HCT116 (cell line): ENCODE data around the gene SMYD4. TPM values are rescaled to one million over a fixed set of nuclear protein-coding genes. Genes with fewer than 3 reads are reported as not detected.

Source experiments
- ATAC-seq: fragments of 200-7000 bp; cut with Tn5 transposase; 2 replicates; pipeline ENCODE4 v1.9.1; 2020; ENCODE audit warnings: mild to moderate bottlenecking, moderate library complexity
- BruUV-seq: library from RNA; stranded (reverse); fragments of 400-500 nt; replicated peaks from 2 replicates; lab custom pipeline; 2021; lab: Mats Ljungman, UMichigan
- CTCF ChIA-PET: fragments of 300-600 bp; sonication (Branson Sonifier 250); formaldehyde crosslinking; loops from one replicate; lab custom pipeline; 2021; ENCODE audit warnings: antibody characterized with exemption; lab: Charles Lee
- POLR2A ChIA-PET: fragments of 300-600, 350-600 bp; sonication (Branson Sonifier 250); formaldehyde crosslinking; loops from one replicate; lab custom pipeline; 2021; ENCODE audit warnings: antibody characterized with exemption; lab: Charles Lee
- RAD21 ChIA-PET, 2 experiments: fragments of 300-600 bp; sonication (Branson Sonifier 250); formaldehyde crosslinking; loops; one replicate each; lab custom pipeline; 2023; ENCODE audit warnings: low total read pairs in 2 of 2; ENCODE audit not compliant: uncharacterized antibody in 2 of 2, unreplicated experiment in 2 of 2, low non-redundant PET in 1 of 2; lab: Charles Lee
- DNase-seq: peaks from one replicate; pipeline ENCODE4 v3.0.0-alpha.2; 2010; ENCODE audit warnings: low read depth, low spot score
- H2AFZ ChIP-seq: fragments of 200-600 bp; shearing (Covaris generic), sonication (generic); 2 replicates; pipeline ENCODE4 v1.6.1; 2017; ENCODE audit warnings: low read depth, mixed run types, mixed read lengths, antibody characterized with exemption, low read length; ENCODE audit not compliant: poor library complexity, severe bottlenecking
- H3K27ac ChIP-seq: 2 replicates; pipeline ENCODE4 v1.5.1; 2012; ENCODE audit warnings: low read depth, low read length
- H3K27me3 ChIP-seq: fragments of 200-600 bp; sonication (generic); 2 replicates; pipeline ENCODE4 v1.6.1; 2016; ENCODE audit warnings: mixed run types, low read length, mixed read lengths; ENCODE audit not compliant: insufficient read depth
- H3K36me3 ChIP-seq, 2 experiments: fragments of 200-500 bp in 1 of 2; fragments of 200-600 bp in 1 of 2; sonication (Bioruptor generic) in 1 of 2; sonication (generic) in 1 of 2; 2 replicates each; pipeline versions ENCODE4 v1.5.1 to v1.6.1; 2014 to 2016; ENCODE audit warnings: low read length in 2 of 2, inconsistent platforms in 1 of 2, mixed read lengths in 1 of 2, mixed run types in 1 of 2; ENCODE audit not compliant: insufficient read depth in 2 of 2, control insufficient read depth in 1 of 2
- H3K4me1 ChIP-seq, 2 experiments: fragments of 200-600 bp in 1 of 2; sonication (generic) in 1 of 2; 2 replicates each; pipeline versions ENCODE4 v1.5.1 to v1.6.1; 2012 to 2017; ENCODE audit warnings: low read length in 2 of 2, inconsistent platforms in 1 of 2, mild to moderate bottlenecking in 1 of 2, mixed read lengths in 1 of 2, mixed run types in 1 of 2, moderate library complexity in 1 of 2; ENCODE audit not compliant: insufficient read depth in 2 of 2, control insufficient read depth in 1 of 2
- H3K4me2 ChIP-seq: fragments of 200-600 bp; sonication (generic); 2 replicates; pipeline ENCODE4 v1.6.1; 2017; ENCODE audit warnings: mixed run types, low read length, mixed read lengths
- H3K4me3 ChIP-seq, 2 experiments: fragments of 200-600 bp in 1 of 2; sonication (generic) in 1 of 2; replicated peaks in 1 of 2; 2 replicates each; pipeline ENCODE4 v1.5.1; 2011 to 2016; ENCODE audit warnings: low read length in 2 of 2, control low read depth in 1 of 2, low read depth in 1 of 2, mild to moderate bottlenecking in 1 of 2, mixed read lengths in 1 of 2, mixed run types in 1 of 2
- H3K79me2 ChIP-seq: fragments of 200-600 bp; sonication (generic); 2 replicates; pipeline ENCODE4 v1.6.1; 2017; ENCODE audit warnings: mild to moderate bottlenecking, mixed run types, low read length, moderate library complexity, mixed read lengths; ENCODE audit not compliant: insufficient read depth
- H3K9ac ChIP-seq: fragments of 200-600 bp; sonication (generic); 2 replicates; pipeline ENCODE4 v1.6.1; 2016; ENCODE audit warnings: low read length, mixed read lengths
- H3K9me2 ChIP-seq: fragments of 200-600 bp; sonication (generic), shearing (Covaris generic); 2 replicates; pipeline ENCODE4 v1.6.1; 2017; ENCODE audit warnings: mixed run types, mild to moderate bottlenecking, moderate library complexity; ENCODE audit not compliant: insufficient read depth
- H3K9me3 ChIP-seq, 2 experiments: fragments of 200-500 bp in 1 of 2; fragments of 200-600 bp in 1 of 2; sonication (Bioruptor generic) in 1 of 2; sonication (generic) in 1 of 2; 2 replicates each; pipeline ENCODE4 v1.6.1; 2014 to 2017; ENCODE audit warnings: low read length in 2 of 2, mixed read lengths in 2 of 2, inconsistent platforms in 1 of 2, low read depth in 1 of 2, mild to moderate bottlenecking in 1 of 2, mixed run types in 1 of 2, moderate library complexity in 1 of 2; ENCODE audit not compliant: control insufficient read depth in 1 of 2, insufficient read depth in 1 of 2
- H4K20me1 ChIP-seq: fragments of 200-600 bp; sonication (generic), shearing (Covaris generic); 2 replicates; pipeline ENCODE4 v1.6.1; 2017; ENCODE audit warnings: mixed run types, mild to moderate bottlenecking, moderate library complexity; ENCODE audit not compliant: insufficient read depth
- ATF3 ChIP-seq: IDR thresholded peaks from 2 replicates; pipeline ENCODE4 v1.6.1; 2012
- CBX3 ChIP-seq: IDR thresholded peaks from 2 replicates; pipeline ENCODE4 v1.6.1; 2012; ENCODE audit warnings: low read depth
- CEBPB ChIP-seq: IDR thresholded peaks from 2 replicates; pipeline ENCODE4 v1.6.1; 2012; ENCODE audit warnings: low read depth
- CTCF ChIP-seq, 3 experiments: fragments of 200-600 bp in 1 of 3; sonication (generic) in 1 of 3; IDR thresholded peaks in 2 of 3; conservative IDR thresholded peaks in 1 of 3; 2 replicates each; pipeline ENCODE4 v1.5.1; 2012 to 2017; ENCODE audit warnings: low read depth in 2 of 3, low read length in 2 of 3, antibody characterized with exemption in 1 of 3, borderline replicate concordance in 1 of 3, control low read depth in 1 of 3, mild to moderate bottlenecking in 1 of 3, mixed read lengths in 1 of 3, mixed run types in 1 of 3, moderate library complexity in 1 of 3; ENCODE audit not compliant: insufficient read depth in 1 of 3
- ELF1 ChIP-seq: IDR thresholded peaks from 2 replicates; pipeline ENCODE4 v1.6.1; 2012; ENCODE audit warnings: low read depth, borderline replicate concordance
- EZH2 ChIP-seq: fragments of 200-600 bp; sonication (generic); IDR thresholded peaks from 2 replicates; pipeline ENCODE4 v1.6.1; 2017; ENCODE audit warnings: antibody characterized with exemption, mixed run types
- EZH2phosphoT487 ChIP-seq: fragments of 200-600 bp; IDR thresholded peaks from 2 replicates; pipeline ENCODE4 v1.6.1; 2018; ENCODE audit warnings: antibody characterized with exemption, borderline replicate concordance
- FOSL1 ChIP-seq: IDR thresholded peaks from 2 replicates; pipeline ENCODE4 v1.6.1; 2012; ENCODE audit warnings: low read depth
- JUND ChIP-seq: IDR thresholded peaks from 2 replicates; pipeline ENCODE4 v1.6.1; 2012
- MAX ChIP-seq: IDR thresholded peaks from 2 replicates; pipeline ENCODE4 v1.6.1; 2012
- POLR2A ChIP-seq: IDR thresholded peaks from 2 replicates; pipeline ENCODE4 v1.7.0; 2011; ENCODE audit warnings: borderline replicate concordance; ENCODE audit not compliant: insufficient read depth, insufficient read length; ENCODE audit errors: extremely low read depth
- POLR2AphosphoS5 ChIP-seq: IDR thresholded peaks from 2 replicates; pipeline ENCODE4 v1.6.1; 2011; ENCODE audit warnings: mild to moderate bottlenecking, low read depth, low read length, moderate library complexity
- RAD21 ChIP-seq: IDR thresholded peaks from 2 replicates; pipeline ENCODE4 v1.6.1; 2012; ENCODE audit warnings: low read depth, mild to moderate bottlenecking
- SIN3A ChIP-seq: IDR thresholded peaks from 2 replicates; pipeline ENCODE4 v1.6.1; 2012; ENCODE audit warnings: low read depth
- TCF7L2 ChIP-seq: IDR thresholded peaks from 2 replicates; pipeline ENCODE4 v1.7.0; 2011; ENCODE audit warnings: borderline replicate concordance, inconsistent platforms; ENCODE audit not compliant: insufficient read depth, insufficient read length; ENCODE audit errors: extremely low read depth
- YY1 ChIP-seq: IDR thresholded peaks from 2 replicates; pipeline ENCODE4 v1.6.1; 2011; ENCODE audit warnings: low read length, low read depth, moderate library complexity, mild to moderate bottlenecking; ENCODE audit not compliant: insufficient replicate concordance; ENCODE audit errors: extremely low read depth
- ZBTB33 ChIP-seq: IDR thresholded peaks from 2 replicates; pipeline ENCODE4 v1.6.1; 2011; ENCODE audit warnings: mild to moderate bottlenecking, low read length, moderate library complexity; ENCODE audit not compliant: insufficient replicate concordance; ENCODE audit errors: extremely low read depth
- ZFX ChIP-seq: fragments of 450-650 bp; IDR thresholded peaks from 2 replicates; pipeline ENCODE4 v1.6.1; 2017
- ZNF274 ChIP-seq: fragments of 200-500 bp; sonication (Bioruptor generic); IDR thresholded peaks from 2 replicates; pipeline ENCODE4 v1.6.1; 2014; ENCODE audit warnings: mild to moderate bottlenecking, low read depth, low read length, inconsistent platforms
- intact Hi-C: fragments of 100-400 bp; cut with micrococcal nuclease; formaldehyde crosslinking; loops from 2 replicates; pipeline ENCODE4 v1.10.0; 2022
- total RNA-seq: library from RNA; stranded (reverse); gene quantifications from one replicate; pipeline ENCODE4 v1.2.1, GENCODE V29; 2021; ENCODE audit not compliant: unreplicated experiment

The SMYD4 gene
- total RNA-seq, 1 experiment from 2014 or later = 16.9 TPM

- Histone ChIP-seq H3K4me1 (peaks cover 0 to 8% of the 10 kb centered on the region in 2 experiments; a peak in 2 of 4 replicates), H3K4me2 (no peak overlapping the region), H3K9ac (no peak overlapping the region), H3K79me2 (peaks cover 69% of the 10 kb centered on the region), H3K27me3 (no peaks in the 10 kb centered on the region), H3K9me3 (no peaks in the 10 kb centered on the region), H3K9me2 (no peaks in the 10 kb centered on the region), H2AFZ (no peak overlapping the region), H3K36me3 (peaks cover 0 to 3% of the 10 kb centered on the region in 2 experiments; a peak in 2 of 4 replicates), H3K27ac (no peak overlapping the region), H3K4me3 (no peak overlapping the region), H4K20me1 (no peaks in the 10 kb centered on the region)
- RAD21 ChIA-PET = no interaction called here
- POLR2A ChIA-PET = no interaction called here
- CTCF ChIA-PET = no interaction called here
- TF ChIP-seq YY1 (no peak), FOSL1 (no peak), EZH2phosphoT487 (no peak), ATF3 (no peak), ZNF274 (no peak), ZFX (no peak), TCF7L2 (no peak), CTCF (IDR thresholded peaks at IDR 0.05 in 2 of 3, conservative IDR thresholded peaks at IDR 0.05 in 1 of 3; ENCODE audit: borderline replicate concordance in 1 of 3, insufficient read depth in 1 of 3, low read depth in 2 of 3, low read length in 2 of 3) (no peak), EZH2 (no peak), POLR2A (no peak), ZBTB33 (no peak), ELF1 (no peak), JUND (no peak), SIN3A (no peak), POLR2AphosphoS5 (no peak), CEBPB (no peak), RAD21 (no peak), MAX (no peak), CBX3 (no peak)
- no TSS peak for BruUV-seq
- DNase-seq (no peak), ATAC-seq (no peak)
- intact Hi-C loops = no loop called here
Measured at GRCh38 chr17:1793447-1793806, 36.3 kb downstream of the SMYD4 start.
